K562 (cell line): ENCODE measurements around the gene ATP13A2. TPM values are rescaled to one million over a fixed set of nuclear protein-coding genes. Genes with fewer than 3 reads are reported as not detected.

Experiments used
- ATAC-seq: fragments of 200-7000 bp; cut with Tn5 transposase; 3 replicates; pipeline ENCODE4 v1.9.1; 2020; ENCODE audit warnings: moderate library complexity
- BruUV-seq: library from RNA; stranded (reverse); fragments of 400-500 nt; replicated peaks from 2 replicates; lab custom pipeline; 2021; lab: Mats Ljungman, UMichigan
- CTCF ChIA-PET: fragments of 300-600 bp; formaldehyde crosslinking; extraction: SDS; loops from one replicate; lab custom pipeline; 2021; ENCODE audit warnings: low intra/inter-chr PET ratio; lab: Yijun Ruan, JAX
- POLR2A ChIA-PET: fragments of 300-600, 350-650 bp; sonication (Branson Sonifier 250); formaldehyde crosslinking; extraction: SDS; loops from one replicate; lab custom pipeline; 2021; ENCODE audit warnings: antibody characterized with exemption, inconsistent platforms; lab: Yijun Ruan, JAX
- DNase-seq, 4 experiments: peaks; one replicate each; pipeline versions ENCODE4 v3.0.0 to v3.0.0-alpha.2; 2011 to 2018; ENCODE audit warnings: low spot score in 3 of 4, mixed read lengths in 3 of 4; ENCODE audit errors: extremely low read depth in 1 of 4
- FAIRE-seq: peaks from 2 replicates; lab custom pipeline; 2011; peaks lifted over from hg19 to GRCh38; lab: Jason Lieb, UNC
- H2AFZ ChIP-seq: 2 replicates; pipeline ENCODE4 v1.6.0; 2011; ENCODE audit warnings: low read depth, low read length, control low read depth, inconsistent platforms
- H3K27ac ChIP-seq: fragments of 200-600 bp; 3 replicates; pipeline ENCODE4 v1.8.0; 2011; ENCODE audit warnings: low read depth, mild to moderate bottlenecking, control low read depth, inconsistent platforms, low read length, moderate library complexity, mixed read lengths; ENCODE audit errors: extremely low read depth
- H3K27me3 ChIP-seq, 2 experiments: fragments of 300-600 bp in 1 of 2; 2 replicates in 1 of 2; 3 replicates in 1 of 2; pipeline versions ENCODE4 v1.6.0 to v1.8.0; 2011; ENCODE audit warnings: inconsistent platforms in 2 of 2, low read length in 2 of 2, mild to moderate bottlenecking in 1 of 2, mixed read lengths in 1 of 2, moderate library complexity in 1 of 2; ENCODE audit not compliant: control insufficient read depth in 2 of 2, insufficient read depth in 2 of 2
- H3K36me3 ChIP-seq: fragments of 300-600 bp; 3 replicates; pipeline ENCODE4 v1.8.0; 2011; ENCODE audit warnings: mild to moderate bottlenecking, low read length, inconsistent platforms; ENCODE audit not compliant: control insufficient read depth, insufficient read depth
- H3K4me1 ChIP-seq, 2 experiments: fragments of 200-600 bp in 1 of 2; replicated peaks in 1 of 2; 2 replicates in 1 of 2; 3 replicates in 1 of 2; pipeline versions ENCODE4 v1.5.1 to v1.8.0; 2011; ENCODE audit warnings: inconsistent platforms in 2 of 2, low read length in 2 of 2, mild to moderate bottlenecking in 1 of 2, mixed read lengths in 1 of 2, moderate library complexity in 1 of 2; ENCODE audit not compliant: control insufficient read depth in 2 of 2, insufficient read depth in 2 of 2
- H3K4me2 ChIP-seq: 2 replicates; pipeline ENCODE4 v1.6.1; 2011; ENCODE audit warnings: low read length, control low read depth, inconsistent platforms, mixed read lengths; ENCODE audit not compliant: insufficient read depth
- H3K4me3 ChIP-seq: fragments of 200-600 bp; sonication (generic), shearing (Covaris generic); 2 replicates; pipeline ENCODE4 v1.5.1; 2016; ENCODE audit warnings: control low read depth, inconsistent platforms
- H3K79me2 ChIP-seq: fragments of 200-600 bp; 3 replicates; pipeline ENCODE4 v1.8.0; 2011; ENCODE audit warnings: low read length, inconsistent platforms; ENCODE audit not compliant: control insufficient read depth, insufficient read depth
- H3K9ac ChIP-seq, 2 experiments: 2 replicates each; pipeline versions ENCODE4 v1.6.0 to v1.6.1; 2011; ENCODE audit warnings: low read depth in 2 of 2, low read length in 2 of 2, control low read depth in 1 of 2, inconsistent platforms in 1 of 2, mild to moderate bottlenecking in 1 of 2, mixed read lengths in 1 of 2; ENCODE audit not compliant: insufficient read depth in 1 of 2
- H3K9me1 ChIP-seq: one replicate; pipeline ENCODE4 v1.6.0; 2011; ENCODE audit warnings: inconsistent platforms, mild to moderate bottlenecking, low read length, moderate library complexity; ENCODE audit not compliant: control insufficient read depth, insufficient read depth
- H3K9me3 ChIP-seq: replicated peaks from 2 replicates; pipeline ENCODE4 v1.5.1; 2011; ENCODE audit warnings: low read depth, low read length, inconsistent platforms; ENCODE audit not compliant: control insufficient read depth, insufficient read depth
- H4K20me1 ChIP-seq: replicated peaks from 2 replicates; pipeline ENCODE4 v1.6.1; 2011; ENCODE audit warnings: low read length, inconsistent platforms, mixed read lengths; ENCODE audit not compliant: control insufficient read depth, insufficient read depth
- CREBBP ChIP-seq: IDR thresholded peaks from one replicate; pipeline ENCODE4 v1.6.1; 2012; ENCODE audit warnings: low read depth, mild to moderate bottlenecking, control low read depth, inconsistent platforms, low read length
- CXXC5 ChIP-seq: fragments of 250-450 bp; sonication (Bioruptor Pico); IDR thresholded peaks from 2 replicates; pipeline ENCODE4 v1.8.0; 2022; ENCODE audit warnings: inconsistent platforms, mild to moderate bottlenecking, moderate library complexity
- GTF2E2 ChIP-seq: fragments of 200-800 bp; sonication (Bioruptor generic); IDR thresholded peaks from 2 replicates; pipeline ENCODE4 v1.6.1; 2016; ENCODE audit warnings: missing genetic modification characterization, missing compliant biosample characterization
- L3MBTL2 ChIP-seq: fragments of 450-650 bp; IDR thresholded peaks from 2 replicates; pipeline ENCODE4 v1.6.1; 2016; ENCODE audit warnings: mild to moderate bottlenecking, moderate library complexity
- MAX ChIP-seq: sonication (generic); formaldehyde crosslinking; IDR thresholded peaks from 2 replicates; pipeline ENCODE4 v1.9.0; 2022; ENCODE audit warnings: mild to moderate bottlenecking, missing genetic modification reagents
- ZNF699 ChIP-seq: fragments of 250-450 bp; sonication (Bioruptor Pico); IDR thresholded peaks from 2 replicates; pipeline ENCODE4 v1.8.0; 2021; ENCODE audit warnings: mild to moderate bottlenecking, moderate library complexity; ENCODE audit not compliant: insufficient replicate concordance
- WGBS: fragments of 100-300 bp; shearing (Covaris generic); methylation state at CpG from one replicate; pipeline ENCODE4 v1.1.6; 2016; ENCODE audit warnings: low coverage, mixed read lengths; ENCODE audit not compliant: insufficient coverage; ENCODE audit errors: missing lambda C conversion rate; 5-methylcytosine and 5-hydroxymethylcytosine counted together
- in situ Hi-C: fragments of 300-500 bp; cut with MboI; formaldehyde crosslinking; loops from 4 replicates; pipeline ENCODE4 v1.15.0; 2018; ENCODE audit warnings: inconsistent platforms, mixed read lengths
- intact Hi-C: fragments of 100-400 bp; cut with micrococcal nuclease; formaldehyde crosslinking; loops from 2 replicates; pipeline ENCODE4 v1.14.2; 2022
- polyA plus RNA-seq, 8 experiments: library from polyadenylated mRNA; depleted of rRNA in 4 of 8; stranded (reverse) in 5 of 8; unstranded in 3 of 8; fragments of >200 nt; fragmentation: Nextera tagmentation in 2 of 8; fragmentation: Illumina TruSeq in 1 of 8; extraction: Ambion mirVana in 2 of 8; extraction: Trizol in 1 of 8; gene quantifications; 2 replicates each; pipeline versions ENCODE4 v1.2.1 to v1.2.3, GENCODE V29; 2011 to 2014; ENCODE audit warnings: inconsistent platforms in 1 of 8, missing spikeins in 1 of 8
- total RNA-seq, 7 experiments: library from RNA; depleted of rRNA in 6 of 7; stranded (reverse); fragments of >200 nt in 6 of 7; fragmentation: Illumina TruSeq in 2 of 7; extraction: Trizol in 2 of 7; gene quantifications; 2 replicates each; pipeline versions ENCODE4 v1.2.1 to v1.2.3, GENCODE V29; 2011 to 2021; ENCODE audit warnings: low replicate concordance in 1 of 7

Gene ATP13A2
- total and polyA plus RNA-seq, 9 of the 15 experiments (the other 6 are each of a cell fraction or from before 2014, with no cell fraction given), result 0.36 to 56.3 (median 16.3) TPM

GRCh38 chr1:17005365-17005740 is 6.4 kb downstream of the ATP13A2 start:
- no peak for FAIRE-seq
- no peak overlapping the region for H2AFZ ChIP-seq
- intact Hi-C loops, result no loop called here
- ChIA-PET CTCF (no interaction called here), POLR2A (interaction anchor here (0.8 to 1.2 kb wide), 2 partner anchors 8 to 10 kb away, joined by 3 to 4 read pairs; no protein-coding TSS in a partner anchor)
- 87% methylated on average over 15 of the region's 19 CpGs for WGBS
- peaks cover 33% of the 10 kb centered on the region; the same call in 2 of the 3 replicates for H3K36me3 ChIP-seq
- BruUV-seq, result no TSS peak
- no peaks in the 10 kb centered on the region for H3K9me3 ChIP-seq
- no peaks in the 10 kb centered on the region for H3K27me3 ChIP-seq
- H3K4me1 ChIP-seq, result peaks cover 1 to 18% of the 10 kb centered on the region in 2 experiments; a peak in 3 of 5 replicates
- in situ Hi-C loops, result no loop called here
- no peak for DNase-seq
- H3K79me2 ChIP-seq, result no peaks in the 10 kb centered on the region; the same call in 2 of the 3 replicates
- H3K4me3 ChIP-seq, result no peak overlapping the region
- no peak overlapping the region for H3K27ac ChIP-seq
- no peak for TF ChIP-seq L3MBTL2
- no peak for TF ChIP-seq CXXC5 (CRISPR knock-in tag)
- TF ChIP-seq MAX, result 0 out of 2 replicates have a peak, but pooled peaks have one; percentile 12
- no peak for TF ChIP-seq GTF2E2 (tag)
- no peak for TF ChIP-seq ZNF699 (CRISPR knock-in tag)
- no peak for TF ChIP-seq CREBBP
- ATAC-seq, result no peak
- no peak overlapping the region for H3K9ac ChIP-seq
- no peak overlapping the region for H3K4me2 ChIP-seq
- no peaks in the 10 kb centered on the region for H4K20me1 ChIP-seq
- H3K9me1 ChIP-seq, result no peaks in the 10 kb centered on the region
